HepG2 (cell line): Measurements from ENCODE around the gene VSX1. TPM values are rescaled to one million over a fixed set of nuclear protein-coding genes. Genes with fewer than 3 reads are reported as not detected.

Experiments
- ARID4A ChIP-seq: sonication (generic); formaldehyde crosslinking; IDR thresholded peaks from 2 replicates; pipeline ENCODE4 v1.5.0; 2020; ENCODE audit warnings: mild to moderate bottlenecking, missing genetic modification reagents, borderline replicate concordance
- CREB1 ChIP-seq, 2 experiments: fragments of 450-650 bp in 1 of 2; IDR thresholded peaks; 2 replicates each; pipeline ENCODE4 v1.6.1; 2016 to 2017; ENCODE audit warnings: control low read depth in 1 of 2, mild to moderate bottlenecking in 1 of 2, missing compliant biosample characterization in 1 of 2, missing genetic modification characterization in 1 of 2
- ELF3 ChIP-seq: IDR thresholded peaks from 2 replicates; pipeline ENCODE4 v1.6.1; 2016; ENCODE audit warnings: missing genetic modification reagents, missing compliant biosample characterization
- FOSL2 ChIP-seq: sonication (generic); formaldehyde crosslinking; IDR thresholded peaks from 2 replicates; pipeline ENCODE4 v1.4.0; 2020; ENCODE audit warnings: missing genetic modification reagents
- HNF1A ChIP-seq, 2 experiments: sonication (generic) in 1 of 2; formaldehyde crosslinking in 1 of 2; IDR thresholded peaks; 2 replicates each; pipeline versions ENCODE4 v1.4.0 to v1.6.1; 2016 to 2020; ENCODE audit warnings: borderline replicate concordance in 1 of 2, low read depth in 1 of 2, mild to moderate bottlenecking in 1 of 2, missing genetic modification reagents in 1 of 2
- HOMEZ ChIP-seq: IDR thresholded peaks from 2 replicates; pipeline ENCODE4 v1.6.1; 2016; ENCODE audit warnings: low read depth
- NONO ChIP-seq, 2 experiments: fragments of 450-650 bp in 1 of 2; sonication (generic) in 1 of 2; formaldehyde crosslinking in 1 of 2; IDR thresholded peaks in 1 of 2; conservative IDR thresholded peaks in 1 of 2; 2 replicates each; pipeline versions ENCODE4 v1.6.1 to v1.8.0; 2017 to 2022; ENCODE audit warnings: mild to moderate bottlenecking in 1 of 2, missing genetic modification reagents in 1 of 2, moderate library complexity in 1 of 2
- POLR2A ChIP-seq, 2 experiments: IDR thresholded peaks; 2 replicates each; pipeline ENCODE4 v1.6.1; 2011; ENCODE audit warnings: low read depth in 2 of 2, low read length in 2 of 2, mild to moderate bottlenecking in 1 of 2, moderate library complexity in 1 of 2; ENCODE audit not compliant: insufficient read depth in 1 of 2
- SETDB1 ChIP-seq: sonication (generic); formaldehyde crosslinking; IDR thresholded peaks from 2 replicates; pipeline ENCODE4 v1.5.1; 2020; ENCODE audit warnings: missing genetic modification reagents, mild to moderate bottlenecking, borderline replicate concordance
- SMARCC2 ChIP-seq: fragments of 450-650 bp; IDR thresholded peaks from 2 replicates; pipeline ENCODE4 v1.6.1; 2017; ENCODE audit warnings: antibody characterized with exemption, mild to moderate bottlenecking
- TBX2 ChIP-seq: sonication (generic); formaldehyde crosslinking; IDR thresholded peaks from 2 replicates; pipeline ENCODE4 v1.5.0; 2020; ENCODE audit warnings: missing genetic modification reagents, mild to moderate bottlenecking, borderline replicate concordance
- YEATS2 ChIP-seq: sonication (generic); formaldehyde crosslinking; IDR thresholded peaks from 2 replicates; pipeline ENCODE4 v1.4.0; 2020; ENCODE audit warnings: missing genetic modification reagents, borderline replicate concordance
- ZIK1 ChIP-seq: sonication (generic); formaldehyde crosslinking; IDR thresholded peaks from 2 replicates; pipeline ENCODE4 v1.5.0; 2020; ENCODE audit warnings: mild to moderate bottlenecking, low read depth, missing genetic modification reagents, borderline replicate concordance
- ZMYM3 ChIP-seq: sonication (generic); formaldehyde crosslinking; IDR thresholded peaks from 2 replicates; pipeline ENCODE4 v1.5.1; 2020; ENCODE audit warnings: mild to moderate bottlenecking, missing genetic modification reagents
- ZNF180 ChIP-seq: sonication (generic); formaldehyde crosslinking; IDR thresholded peaks from 2 replicates; pipeline ENCODE4 v1.4.0; 2020; ENCODE audit warnings: low read depth, missing genetic modification reagents, borderline replicate concordance
- ZNF484 ChIP-seq: sonication (generic); formaldehyde crosslinking; IDR thresholded peaks from 2 replicates; pipeline ENCODE4 v1.5.1; 2020; ENCODE audit warnings: mild to moderate bottlenecking, low read depth, missing genetic modification reagents, borderline replicate concordance
- ZNF510 ChIP-seq: sonication (generic); formaldehyde crosslinking; IDR thresholded peaks from 2 replicates; pipeline ENCODE4 v1.4.0; 2020; ENCODE audit warnings: low read depth, mild to moderate bottlenecking, missing genetic modification reagents
- ZNF777 ChIP-seq: sonication (generic); formaldehyde crosslinking; IDR thresholded peaks from 2 replicates; pipeline ENCODE4 v1.4.0; 2020; ENCODE audit warnings: missing genetic modification reagents
- polyA plus RNA-seq, 8 experiments: library from polyadenylated mRNA; depleted of rRNA in 3 of 8; stranded (reverse) in 7 of 8; unstranded in 1 of 8; fragments of >200 nt; fragmentation: Illumina TruSeq in 4 of 8; extraction: Trizol in 4 of 8; gene quantifications; 2 replicates each; pipeline versions ENCODE4 v1.2.1 to v1.2.3, GENCODE V29; 2011 to 2016; ENCODE audit warnings: low read depth in 4 of 8, missing spikeins in 1 of 8, mixed read lengths in 1 of 8; ENCODE audit not compliant: insufficient read depth in 1 of 8
- total RNA-seq, 5 experiments: library from RNA; depleted of rRNA; stranded (reverse); fragments of >200 nt; fragmentation: Illumina TruSeq; extraction: Trizol; gene quantifications; 2 replicates each; pipeline ENCODE4 v1.2.3, GENCODE V29; 2016; ENCODE audit warnings: low read depth in 1 of 5

The VSX1 gene
- total and polyA plus RNA-seq, 2 of the 13 experiments (the other 11 are each of a cell fraction or from before 2014, with no cell fraction given): 0.04 TPM; not detected in 1

- TF ChIP-seq SMARCC2 (no peak), ELF3 (CRISPR knock-in tag) (no peak), HOMEZ (CRISPR knock-in tag) (no peak), YEATS2 (CRISPR knock-in tag) (no peak), FOSL2 (CRISPR knock-in tag) (no peak; the same call in 1 of the 2 replicates), ZNF777 (peak; percentile 84), ZMYM3 (CRISPR knock-in tag) (no peak), SETDB1 (CRISPR knock-in tag) (no peak), ZNF484 (no peak; the same call in 1 of the 2 replicates), ARID4A (CRISPR knock-in tag) (peak; percentile 61), ZNF180 (0 out of 2 replicates have a peak, but pooled peaks have one; percentile 33), TBX2 (CRISPR knock-in tag) (peak; percentile 71), NONO (IDR thresholded peaks at IDR 0.05) (no peak), NONO (CRISPR knock-in tag; conservative IDR thresholded peaks at IDR 0.05) (peak; percentile 70; the same call in 1 of the 2 replicates), CREB1 (IDR thresholded peaks at IDR 0.05) (peak; percentile 8; the same call in 1 of the 2 replicates), CREB1 (CRISPR knock-in tag; IDR thresholded peaks at IDR 0.05) (no peak), ZIK1 (CRISPR knock-in tag) (no peak), ZNF510 (CRISPR knock-in tag) (peak; percentile 58; the same call in 1 of the 2 replicates), HNF1A (IDR thresholded peaks at IDR 0.05; ENCODE audit: low read depth) (no peak), HNF1A (CRISPR knock-in tag; IDR thresholded peaks at IDR 0.05; ENCODE audit: borderline replicate concordance) (peak; percentile 63; the same call in 1 of the 2 replicates), POLR2A (IDR thresholded peaks at IDR 0.05; ENCODE audit: insufficient read depth in 1 of 2, low read depth in 2 of 2, low read length in 2 of 2) (peak in 1 of 2 experiments; percentile 62; a peak in 2 of 4 replicates)
Measured at GRCh38 chr20:25057234-25058050, 24.5 kb downstream of the VSX1 start (continued).
